ENCODE data around the gene GAS1. TPM values are rescaled to one million over a fixed set of nuclear protein-coding genes. Genes with fewer than 3 reads are reported as not detected.

GAS1 gene
- total RNA-seq, 1 experiment from 2014 or later: 57.5 TPM

- Histone ChIP-seq H3K27ac (ENCODE audit: low read depth, low read length, poor library complexity, severe bottlenecking) (no peak overlapping the region), H3K4me1 (ENCODE audit: insufficient read depth, low read length, poor library complexity, severe bottlenecking) (no peaks in the 10 kb centered on the region), H3K4me3 (ENCODE audit: low read depth, low read length, poor library complexity, severe bottlenecking) (no peak overlapping the region), H3K9me3 (ENCODE audit: low read depth, low read length, poor library complexity, severe bottlenecking) (no peaks in the 10 kb centered on the region), H3K27me3 (replicated peaks; ENCODE audit: insufficient read depth, low read depth, low read length, poor library complexity) (no peaks in the 10 kb centered on the region), H3K36me3 (ENCODE audit: insufficient read depth, low read length, poor library complexity, severe bottlenecking) (no peaks in the 10 kb centered on the region)
- ChIA-PET POLR2A (ENCODE audit: low non-redundant PET) (no interaction called here), CTCF (no interaction called here)
- DNase-seq (ENCODE audit: low spot score): no peak
- no TSS peak for BruUV-seq (replicated peaks)
- TF ChIP-seq EZH2 (IDR thresholded peaks at IDR 0.05; ENCODE audit: borderline replicate concordance, low read depth, low read length, poor library complexity, severe bottlenecking) (no peak), CTCF (conservative IDR thresholded peaks at IDR 0.05; ENCODE audit: low read depth, low read length) (no peak)
- intact Hi-C loops (cut with micrococcal nuclease; ENCODE audit: unreplicated experiment): no loop called here
Measured at GRCh38 chr9:86962692-86963091, 15.4 kb upstream of the GAS1 start.

DNA sequence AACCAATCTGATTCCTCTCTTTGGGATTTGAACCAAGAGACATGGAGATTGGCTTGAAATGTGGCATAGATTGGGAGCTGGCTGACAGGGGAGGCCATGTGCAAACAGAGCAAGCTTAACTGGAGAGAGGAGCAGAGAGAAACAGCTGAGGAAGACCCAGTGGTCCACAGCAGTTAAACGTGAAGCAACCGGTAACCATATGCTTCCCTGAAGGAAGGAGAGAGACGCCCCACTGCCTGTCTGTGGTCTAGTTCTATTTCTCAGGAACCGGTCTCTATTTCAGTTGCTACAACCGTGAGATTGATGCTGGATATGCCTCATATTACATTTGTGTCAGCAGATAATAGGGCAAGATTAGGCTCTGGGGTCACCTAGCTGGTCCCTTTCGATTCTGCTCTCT, 13.6 kb upstream of the GAS1 start:
- no peak for DNase-seq (ENCODE audit: low spot score)
- BruUV-seq (replicated peaks): no TSS peak
- POLR2A ChIA-PET (ENCODE audit: low non-redundant PET): no interaction called here

DNA sequence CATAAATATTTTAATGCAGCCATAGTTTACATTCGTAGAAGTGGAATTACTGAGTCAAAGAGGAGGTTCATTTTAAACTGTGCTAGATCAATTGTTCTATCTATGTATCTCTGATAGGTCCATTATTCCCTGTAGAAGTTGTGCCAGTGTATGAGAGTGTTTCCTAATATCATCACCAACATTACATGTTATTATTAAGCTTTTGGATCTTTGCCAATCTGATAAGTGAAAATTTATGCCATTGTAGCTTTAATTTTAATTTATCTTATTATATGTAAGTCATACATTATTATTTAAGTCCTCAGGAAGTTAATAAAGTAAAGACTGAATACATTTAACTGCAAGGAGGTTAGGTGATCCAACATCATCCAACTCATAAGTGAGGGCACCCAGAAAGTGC, 10.9 kb upstream of the GAS1 start:
- intact Hi-C loops (cut with micrococcal nuclease; ENCODE audit: unreplicated experiment): no loop called here
- TF ChIP-seq EZH2 (IDR thresholded peaks at IDR 0.05; ENCODE audit: borderline replicate concordance, low read depth, low read length, poor library complexity, severe bottlenecking) (no peak), CTCF (conservative IDR thresholded peaks at IDR 0.05; ENCODE audit: low read depth, low read length) (no peak)
- ChIA-PET POLR2A (ENCODE audit: low non-redundant PET) (no interaction called here), CTCF (no interaction called here)
- Histone ChIP-seq H3K36me3 (ENCODE audit: insufficient read depth, low read length, poor library complexity, severe bottlenecking) (no peaks in the 10 kb centered on the region), H3K4me1 (ENCODE audit: insufficient read depth, low read length, poor library complexity, severe bottlenecking) (no peaks in the 10 kb centered on the region), H3K4me3 (ENCODE audit: low read depth, low read length, poor library complexity, severe bottlenecking) (no peak overlapping the region), H3K27ac (ENCODE audit: low read depth, low read length, poor library complexity, severe bottlenecking) (no peak overlapping the region), H3K9me3 (ENCODE audit: low read depth, low read length, poor library complexity, severe bottlenecking) (no peaks in the 10 kb centered on the region), H3K27me3 (replicated peaks; ENCODE audit: insufficient read depth, low read depth, low read length, poor library complexity) (no peaks in the 10 kb centered on the region)
- BruUV-seq (replicated peaks): no TSS peak
- DNase-seq (ENCODE audit: low spot score): no peak

More for the DNA sequence above, 13.6 kb upstream of the GAS1 start:
- no peaks in the 10 kb centered on the region for H3K36me3 ChIP-seq (ENCODE audit: insufficient read depth, low read length, poor library complexity, severe bottlenecking)
- H3K4me1 ChIP-seq (ENCODE audit: insufficient read depth, low read length, poor library complexity, severe bottlenecking): no peaks in the 10 kb centered on the region
- no peak for TF ChIP-seq CTCF (conservative IDR thresholded peaks at IDR 0.05; ENCODE audit: low read depth, low read length)
- no peak for TF ChIP-seq EZH2 (IDR thresholded peaks at IDR 0.05; ENCODE audit: borderline replicate concordance, low read depth, low read length, poor library complexity, severe bottlenecking)
- H3K27me3 ChIP-seq (replicated peaks; ENCODE audit: insufficient read depth, low read depth, low read length, poor library complexity): no peaks in the 10 kb centered on the region
- CTCF ChIA-PET: interaction anchor here (0.5 kb wide), 1 partner anchor 500 kb away, joined by 5 read pairs; no protein-coding TSS in a partner anchor
- intact Hi-C loops (cut with micrococcal nuclease; ENCODE audit: unreplicated experiment): no loop called here
- no peak overlapping the region for H3K27ac ChIP-seq (ENCODE audit: low read depth, low read length, poor library complexity, severe bottlenecking)
- H3K4me3 ChIP-seq (ENCODE audit: low read depth, low read length, poor library complexity, severe bottlenecking): no peak overlapping the region
- H3K9me3 ChIP-seq (ENCODE audit: low read depth, low read length, poor library complexity, severe bottlenecking): no peaks in the 10 kb centered on the region
